ENCODE data around the gene INPPL1.

The INPPL1 gene

GRCh38 chr11:72234514-72234830, 9.9 kb downstream of the INPPL1 start:
- Histone ChIP-seq H3K27ac (replicated peaks) (no peak overlapping the region), H3K4me3 (replicated peaks; ENCODE audit: insufficient read depth, low read length) (no peak overlapping the region), H3K27me3 (ENCODE audit: insufficient read depth, poor library complexity, severe bottlenecking) (peaks cover 6% of the 10 kb centered on the region)
- no peak for DNase-seq (ENCODE audit: low read depth in 1 of 2, low spot score in 1 of 2)
- TF ChIP-seq GABPA (IDR thresholded peaks at IDR 0.05; ENCODE audit: low read depth), result no peak

DNA sequence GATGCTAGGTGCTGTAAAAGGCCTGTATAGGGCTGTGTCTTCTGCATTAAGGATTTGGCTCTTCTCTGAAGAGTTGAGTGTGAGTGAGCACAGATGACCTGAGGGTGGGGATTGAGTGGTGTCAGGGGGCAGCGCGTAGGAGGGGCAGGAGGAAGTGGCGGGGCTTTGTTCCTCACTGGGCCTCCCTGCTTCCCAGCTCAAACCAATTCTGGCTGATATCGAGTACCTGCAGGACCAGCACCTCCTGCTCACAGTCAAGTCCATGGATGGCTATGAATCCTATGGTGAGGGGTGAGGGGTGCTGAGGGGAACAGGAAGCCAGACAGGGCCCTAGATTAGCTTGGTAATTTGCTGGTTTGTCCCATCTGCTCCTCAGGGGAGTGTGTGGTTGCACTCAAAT, 10.4 kb downstream of the INPPL1 start:
- H3K27ac ChIP-seq (replicated peaks), result no peak overlapping the region
- no peak for DNase-seq (ENCODE audit: low read depth in 1 of 2, low spot score in 1 of 2)
- H3K27me3 ChIP-seq (ENCODE audit: insufficient read depth, poor library complexity, severe bottlenecking), result peaks cover 6% of the 10 kb centered on the region
- no peak overlapping the region for H3K4me3 ChIP-seq (replicated peaks; ENCODE audit: insufficient read depth, low read length)
- no peak for TF ChIP-seq POLR2AphosphoS5 (IDR thresholded peaks at IDR 0.05; ENCODE audit: low read depth)
- TF ChIP-seq CTCF (IDR thresholded peaks at IDR 0.05; ENCODE audit: insufficient read depth, low read length), result no peak
- TF ChIP-seq SPI1 (IDR thresholded peaks at IDR 0.05; ENCODE audit: borderline replicate concordance, low read depth), result no peak
- TF ChIP-seq REST (IDR thresholded peaks at IDR 0.05; ENCODE audit: insufficient replicate concordance, low read depth), result no peak
- TF ChIP-seq GABPA (IDR thresholded peaks at IDR 0.05; ENCODE audit: low read depth), result no peak

- peaks cover 12% of the 10 kb centered on the region for H3K27me3 ChIP-seq (ENCODE audit: insufficient read depth, poor library complexity, severe bottlenecking)
- TF ChIP-seq POLR2AphosphoS5 (IDR thresholded peaks at IDR 0.05; ENCODE audit: low read depth) (no peak), CTCF (IDR thresholded peaks at IDR 0.05; ENCODE audit: insufficient read depth, low read length) (no peak), REST (IDR thresholded peaks at IDR 0.05; ENCODE audit: insufficient replicate concordance, low read depth) (no peak), GABPA (IDR thresholded peaks at IDR 0.05; ENCODE audit: low read depth) (no peak)
- H3K4me3 ChIP-seq (replicated peaks; ENCODE audit: insufficient read depth, low read length), result no peak overlapping the region
- H3K27ac ChIP-seq (replicated peaks), result no peak overlapping the region
- no peak for DNase-seq (ENCODE audit: low read depth in 1 of 2, low spot score in 1 of 2)
Measured at GRCh38 chr11:72235351-72236057, 10.9 kb downstream of the INPPL1 start.

- DNase-seq (ENCODE audit: low read depth in 1 of 2, low spot score in 1 of 2), result no peak
- no peak overlapping the region for H3K27ac ChIP-seq (replicated peaks)
- TF ChIP-seq REST (IDR thresholded peaks at IDR 0.05; ENCODE audit: insufficient replicate concordance, low read depth) (no peak), CTCF (IDR thresholded peaks at IDR 0.05; ENCODE audit: insufficient read depth, low read length) (no peak), SPI1 (IDR thresholded peaks at IDR 0.05; ENCODE audit: borderline replicate concordance, low read depth) (no peak), GABPA (IDR thresholded peaks at IDR 0.05; ENCODE audit: low read depth) (no peak)
- H3K4me3 ChIP-seq (replicated peaks; ENCODE audit: insufficient read depth, low read length), result no peak overlapping the region
- peaks cover 17% of the 10 kb centered on the region for H3K27me3 ChIP-seq (ENCODE audit: insufficient read depth, poor library complexity, severe bottlenecking)
Measured at GRCh38 chr11:72236083-72236697, 11.6 kb downstream of the INPPL1 start.
